T-cell (primary cell): ENCODE data around the gene SCLT1. TPM values are rescaled to one million over a fixed set of nuclear protein-coding genes. Genes with fewer than 3 reads are reported as not detected.

Experiments
- ATAC-seq, 4 experiments: fragments of 200-7000 bp in 3 of 4; fragments of 150-1000 bp in 1 of 4; cut with Tn5 transposase; replicated peaks in 1 of 4; 1 replicate in 3 of 4; 2 replicates in 1 of 4; pipeline ENCODE4 v1.10.0; 2021; ENCODE audit warnings: moderate library complexity in 3 of 4, mild to moderate bottlenecking in 2 of 4, moderate number of reproducible peaks in 1 of 4
- CTCF ChIA-PET, 2 donors: fragments of 300-600 bp; sonication (Branson Sonifier 250); formaldehyde crosslinking; loops; one replicate each; lab custom pipeline; 2022; ENCODE audit warnings: antibody characterized with exemption in 2 of 2; lab: Charles Lee
- POLR2A ChIA-PET, 2 donors: fragments of 300-600 bp; sonication (Branson Sonifier 250); formaldehyde crosslinking; loops; one replicate each; lab custom pipeline; 2022; ENCODE audit warnings: antibody characterized with exemption in 2 of 2; lab: Charles Lee
- DNase-seq, 35 experiments: peaks; one replicate each; pipeline versions ENCODE4 v3.0.0 to v3.0.0-alpha.2; 2013 to 2023
- H3K27ac ChIP-seq: one replicate; pipeline ENCODE4 v1.5.1; 2013; ENCODE audit warnings: low read length
- H3K27me3 ChIP-seq, 2 experiments: replicated peaks in 1 of 2; 1 replicate in 1 of 2; 2 replicates in 1 of 2; pipeline versions ENCODE4 v1.6.1 to v1.7.0; 2013; ENCODE audit warnings: low read length in 1 of 2, mixed read lengths in 1 of 2; ENCODE audit not compliant: control insufficient read depth in 2 of 2, insufficient read depth in 2 of 2; ENCODE audit errors: extremely low read depth in 1 of 2
- H3K36me3 ChIP-seq, 2 donors: 1 replicate in 1 of 2; 2 replicates in 1 of 2; pipeline versions ENCODE4 v1.6.1 to v1.7.0; 2013; ENCODE audit warnings: low read length in 1 of 2; ENCODE audit not compliant: control insufficient read depth in 2 of 2, insufficient read depth in 1 of 2; ENCODE audit errors: extremely low read depth in 1 of 2
- H3K4me1 ChIP-seq, 2 experiments: 1 replicate in 1 of 2; 2 replicates in 1 of 2; pipeline versions ENCODE4 v1.6.1 to v1.7.0; 2013; ENCODE audit warnings: low read length in 2 of 2, mixed read lengths in 1 of 2; ENCODE audit not compliant: insufficient read depth in 2 of 2, control insufficient read depth in 1 of 2; ENCODE audit errors: extremely low read depth in 1 of 2
- H3K4me3 ChIP-seq, 2 donors: 1 replicate in 1 of 2; 2 replicates in 1 of 2; pipeline versions ENCODE4 v1.5.1 to v1.7.0; 2013; ENCODE audit warnings: mild to moderate bottlenecking in 2 of 2, low read length in 1 of 2, moderate library complexity in 1 of 2; ENCODE audit not compliant: control insufficient read depth in 1 of 2; ENCODE audit errors: extremely low read depth in 1 of 2
- H3K9me3 ChIP-seq: 2 replicates; pipeline ENCODE4 v1.7.0; 2013
- H3K27ac Mint-ChIP-seq, 2 donors: one replicate each; pipeline ENCODE4 v1.8.0; 2020 to 2021; ENCODE audit warnings: mild to moderate bottlenecking in 2 of 2, mixed read lengths in 2 of 2
- H3K27me3 Mint-ChIP-seq, 2 donors: one replicate each; pipeline ENCODE4 v1.8.0; 2021 to 2022; ENCODE audit warnings: mixed read lengths in 2 of 2
- H3K36me3 Mint-ChIP-seq: one replicate; pipeline ENCODE4 v1.8.0; 2021; ENCODE audit warnings: mixed read lengths
- H3K4me1 Mint-ChIP-seq, 3 donors: one replicate each; pipeline ENCODE4 v1.8.0; 2020 to 2022; ENCODE audit warnings: mixed read lengths in 3 of 3, mild to moderate bottlenecking in 1 of 3
- H3K4me3 Mint-ChIP-seq, 3 donors: one replicate each; pipeline ENCODE4 v1.8.0; 2020 to 2022; ENCODE audit warnings: mild to moderate bottlenecking in 3 of 3, mixed read lengths in 3 of 3, moderate library complexity in 3 of 3
- H3K9me3 Mint-ChIP-seq, 3 donors: one replicate each; pipeline ENCODE4 v1.8.0; 2020 to 2022; ENCODE audit warnings: mixed read lengths in 3 of 3
- WGBS: methylation state at CpG from one replicate; pipeline ENCODE4 v1.1.5; 2013; ENCODE audit warnings: missing lambda C conversion rate; ENCODE audit not compliant: insufficient coverage; 5-methylcytosine and 5-hydroxymethylcytosine counted together
- total RNA-seq, 35 experiments: library from RNA in 6 of 35; stranded (reverse) in 6 of 35; fragments of 120-200 nt in 1 of 35; gene quantifications; one replicate each; pipeline versions ENCODE4 v1.2.1 to v1.2.4 and lab custom pipeline; 2013 to 2026

SCLT1 gene
- total RNA-seq, 5 donors from 2014 or later (not counting 1 experiment from before 2014, with no cell fraction given) = 16.2 to 25.8 (median 20.2) TPM

GRCh38 chr4:129040471-129040870 is 52.9 kb downstream of the SCLT1 start:
- no peaks in the 10 kb centered on the region for H3K27me3 Mint-ChIP-seq
- Histone ChIP-seq H3K27me3 (no peaks in the 10 kb centered on the region), H3K27ac (no peak overlapping the region), H3K36me3 (peaks cover 0 to 7% of the 10 kb centered on the region in 2 donors), H3K4me1 (no peaks in the 10 kb centered on the region), H3K9me3 (no peaks in the 10 kb centered on the region), H3K4me3 (no peak overlapping the region)
- no peaks in the 10 kb centered on the region for H3K9me3 Mint-ChIP-seq
- ChIA-PET CTCF (interaction anchor here in 1 of 2 donors (0.5 kb wide), 1 partner anchor 127 kb away, joined by 3 read pairs; no protein-coding TSS in a partner anchor), POLR2A (no interaction called here)
- DNase-seq (no peak), ATAC-seq (no peak)
- H3K4me3 Mint-ChIP-seq = no peak overlapping the region
- WGBS = no CpG with 5 or more reads among the region's 2 CpGs
- no peaks in the 10 kb centered on the region for H3K4me1 Mint-ChIP-seq
- peaks cover 34% of the 10 kb centered on the region for H3K36me3 Mint-ChIP-seq
- no peak overlapping the region for H3K27ac Mint-ChIP-seq

GRCh38 chr4:129037093-129037492 is 56.2 kb downstream of the SCLT1 start:
- no peak for ATAC-seq
- peaks cover 0 to 2% (median 0%) of the 10 kb centered on the region in 3 donors for H3K9me3 Mint-ChIP-seq
- no peak overlapping the region for H3K4me3 ChIP-seq
- H3K4me1 Mint-ChIP-seq = no peaks in the 10 kb centered on the region
- no peak overlapping the region for H3K4me3 Mint-ChIP-seq
- H3K27ac Mint-ChIP-seq = no peak overlapping the region
- H3K27me3 Mint-ChIP-seq = no peaks in the 10 kb centered on the region
- peaks cover 0 to 7% of the 10 kb centered on the region in 2 donors for H3K36me3 ChIP-seq
- no peak overlapping the region for H3K27ac ChIP-seq
- DNase-seq = no peak
- no CpG with 5 or more reads among the region's 1 CpG for WGBS
- CTCF ChIA-PET = no interaction called here
- H3K9me3 ChIP-seq = no peaks in the 10 kb centered on the region
- H3K4me1 ChIP-seq = no peaks in the 10 kb centered on the region
- POLR2A ChIA-PET = no interaction called here
- peaks cover 46% of the 10 kb centered on the region for H3K36me3 Mint-ChIP-seq
- no peaks in the 10 kb centered on the region for H3K27me3 ChIP-seq

- WGBS = 92% methylated on average over 5 of the region's 5 CpGs
- POLR2A ChIA-PET = no interaction called here
- Mint-ChIP-seq H3K9me3 (peaks cover 29 to 46% (median 40%) of the 10 kb centered on the region in 3 donors), H3K27me3 (no peaks in the 10 kb centered on the region), H3K36me3 (peaks cover 29% of the 10 kb centered on the region), H3K27ac (no peak overlapping the region), H3K4me3 (no peak overlapping the region), H3K4me1 (no peaks in the 10 kb centered on the region)
- no peak overlapping the region for H3K27ac ChIP-seq
- peaks cover 2% of the 10 kb centered on the region for H3K9me3 ChIP-seq
- no peaks in the 10 kb centered on the region for H3K27me3 ChIP-seq
- peaks cover 0 to 9% of the 10 kb centered on the region in 2 donors for H3K36me3 ChIP-seq
- CTCF ChIA-PET = no interaction called here
- no peak for ATAC-seq
- H3K4me3 ChIP-seq = no peak overlapping the region
- DNase-seq = no peak
- no peaks in the 10 kb centered on the region for H3K4me1 ChIP-seq
These were observed 78.5 kb downstream of the SCLT1 start for GRCh38 chr4:129014566-129015509.

GRCh38 chr4:129008096-129008495 is 85.2 kb downstream of the SCLT1 start:
- Histone ChIP-seq H3K4me3 (no peak overlapping the region), H3K27ac (no peak overlapping the region), H3K27me3 (no peaks in the 10 kb centered on the region), H3K4me1 (no peaks in the 10 kb centered on the region), H3K9me3 (peaks cover 5% of the 10 kb centered on the region), H3K36me3 (no peaks in the 10 kb centered on the region)
- no peak for ATAC-seq
- DNase-seq = no peak
- Mint-ChIP-seq H3K27me3 (no peaks in the 10 kb centered on the region), H3K4me3 (no peak overlapping the region), H3K36me3 (peaks cover 20% of the 10 kb centered on the region), H3K4me1 (no peaks in the 10 kb centered on the region), H3K9me3 (peaks cover 30 to 59% (median 33%) of the 10 kb centered on the region in 3 donors), H3K27ac (no peak overlapping the region)
- CTCF ChIA-PET = no interaction called here
- POLR2A ChIA-PET = no interaction called here
- no CpG with 5 or more reads among the region's 4 CpGs for WGBS

- ATAC-seq = no peak
- DNase-seq = no peak
- Histone ChIP-seq H3K36me3 (peaks cover 0 to 10% of the 10 kb centered on the region in 2 donors), H3K4me1 (no peaks in the 10 kb centered on the region), H3K27ac (no peak overlapping the region), H3K9me3 (no peaks in the 10 kb centered on the region), H3K27me3 (no peaks in the 10 kb centered on the region), H3K4me3 (no peak overlapping the region)
- ChIA-PET POLR2A (no interaction called here), CTCF (no interaction called here)
- 100% methylated on average over 2 of the region's 4 CpGs for WGBS
- Mint-ChIP-seq H3K36me3 (peaks cover 71% of the 10 kb centered on the region), H3K27ac (no peak overlapping the region), H3K4me1 (no peaks in the 10 kb centered on the region), H3K27me3 (no peaks in the 10 kb centered on the region), H3K9me3 (peaks cover 0 to 4% (median 0%) of the 10 kb centered on the region in 3 donors), H3K4me3 (no peak overlapping the region)
These were observed 106.4 kb downstream of the SCLT1 start for GRCh38 chr4:128986908-128987307.

- H3K27me3 ChIP-seq = no peaks in the 10 kb centered on the region
- no peaks in the 10 kb centered on the region for H3K27me3 Mint-ChIP-seq
- H3K4me3 Mint-ChIP-seq = no peak overlapping the region
- 100% methylated on average over 1 of the region's 2 CpGs for WGBS
- no peaks in the 10 kb centered on the region for H3K9me3 ChIP-seq
- no peak for DNase-seq
- no peak for ATAC-seq
- no peak overlapping the region for H3K27ac ChIP-seq
- POLR2A ChIA-PET = no interaction called here
- peaks cover 70% of the 10 kb centered on the region for H3K36me3 Mint-ChIP-seq
- no peak overlapping the region for H3K27ac Mint-ChIP-seq
- peaks cover 0 to 4% (median 0%) of the 10 kb centered on the region in 3 donors for H3K9me3 Mint-ChIP-seq
- CTCF ChIA-PET = no interaction called here
- H3K4me1 ChIP-seq = no peaks in the 10 kb centered on the region
- peaks cover 0 to 10% of the 10 kb centered on the region in 2 donors for H3K36me3 ChIP-seq
- H3K4me1 Mint-ChIP-seq = no peaks in the 10 kb centered on the region
- no peak overlapping the region for H3K4me3 ChIP-seq
These were observed 107.3 kb downstream of the SCLT1 start for GRCh38 chr4:128986019-128986418.
